Activated naive CD4-positive, alpha-beta T cell treated with anti-CD3 and anti-CD28 coated beads, Interleukin-2, amount 10 ng/mL, durations not matched to agents 7 days and 5 days (primary cell): ENCODE results near the gene CA7.
"Not testable (repeated sequence)": the region's sequence is repeated elsewhere in the genome, so short reads cannot be mapped to it uniquely, and the experiment has no call there.

Experiments used
- CTCF ChIA-PET: fragments of 350-600 bp; sonication (Branson Sonifier 250); formaldehyde crosslinking; loops from one replicate; lab custom pipeline; 2021; ENCODE audit warnings: antibody characterized with exemption; lab: Charles Lee
- DNase-seq: peaks from one replicate; pipeline ENCODE4 v3.0.0-alpha.2; 2020
- H3K27ac Mint-ChIP-seq: one replicate; pipeline ENCODE4 v1.8.0; 2021; ENCODE audit warnings: mild to moderate bottlenecking, moderate library complexity, mixed read lengths
- H3K27me3 Mint-ChIP-seq: one replicate; pipeline ENCODE4 v1.8.0; 2021; ENCODE audit warnings: mild to moderate bottlenecking, mixed read lengths
- H3K36me3 Mint-ChIP-seq: one replicate; pipeline ENCODE4 v1.8.0; 2021; ENCODE audit warnings: mixed read lengths
- H3K4me1 Mint-ChIP-seq: one replicate; pipeline ENCODE4 v1.8.0; 2021; ENCODE audit warnings: mixed read lengths
- H3K4me3 Mint-ChIP-seq: one replicate; pipeline ENCODE4 v1.8.0; 2021; ENCODE audit warnings: mild to moderate bottlenecking, moderate library complexity, mixed read lengths
- H3K9me3 Mint-ChIP-seq: one replicate; pipeline ENCODE4 v1.8.0; 2021; ENCODE audit warnings: mixed read lengths

Gene CA7

DNA sequence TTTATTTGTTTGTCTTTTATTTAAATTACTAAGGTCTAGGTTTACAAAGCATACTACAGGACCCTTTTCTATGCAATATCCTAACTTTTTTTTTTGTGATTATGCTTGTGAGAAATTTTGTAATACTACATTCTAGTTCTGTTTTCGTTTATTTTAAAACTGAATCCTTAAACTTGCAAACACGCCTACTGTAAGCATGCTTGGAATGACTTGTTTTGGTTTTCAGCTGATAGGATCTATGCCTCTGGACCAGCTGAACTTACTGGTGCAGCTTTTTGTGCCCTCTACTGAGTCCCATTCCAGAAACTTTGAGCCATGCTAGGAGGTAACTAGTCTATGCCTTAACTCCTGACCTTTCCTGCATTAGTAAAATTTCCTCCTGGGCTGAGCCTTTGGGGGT, 42.1 kb downstream of the CA7 start:
- Mint-ChIP-seq H3K36me3 (peaks cover 36% of the 10 kb centered on the region), H3K4me1 (peaks cover 29% of the 10 kb centered on the region)

DNA sequence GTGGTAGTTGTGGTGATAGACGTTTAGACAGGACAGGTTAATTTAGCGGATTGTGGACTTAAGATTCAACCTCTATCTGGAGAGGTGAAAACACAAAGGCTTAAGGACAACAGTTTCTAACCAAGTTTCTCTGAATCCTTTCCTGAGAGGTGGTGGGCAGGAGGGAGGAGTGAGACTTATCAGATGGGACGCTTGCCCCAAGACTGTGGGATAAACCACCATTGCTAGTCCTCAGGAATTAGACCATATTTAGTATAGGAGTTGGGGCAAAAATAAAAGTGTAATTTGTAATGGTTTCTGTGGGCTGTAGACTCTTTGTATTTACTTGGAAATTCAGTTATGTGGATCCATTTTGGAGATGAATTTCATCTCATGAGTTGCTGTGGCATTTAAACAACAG, 42.7 kb downstream of the CA7 start:
- no peaks in the 10 kb centered on the region for H3K9me3 Mint-ChIP-seq
- CTCF ChIA-PET: interaction anchor here (1.5 to 2.2 kb wide), 2 partner anchors 8 to 19 kb away, joined by 3 to 12 read pairs; no protein-coding TSS in a partner anchor
- no peaks in the 10 kb centered on the region for H3K27me3 Mint-ChIP-seq
- no peak overlapping the region for H3K27ac Mint-ChIP-seq
- H3K4me1 Mint-ChIP-seq: peaks cover 26% of the 10 kb centered on the region
- no peak overlapping the region for H3K4me3 Mint-ChIP-seq
- H3K36me3 Mint-ChIP-seq: peaks cover 38% of the 10 kb centered on the region
- DNase-seq: no peak

More for the DNA sequence above, 42.1 kb downstream of the CA7 start:
- H3K4me3 Mint-ChIP-seq: no peak overlapping the region
- no peak overlapping the region for H3K27ac Mint-ChIP-seq
- no peaks in the 10 kb centered on the region for H3K9me3 Mint-ChIP-seq
- DNase-seq: no peak
- CTCF ChIA-PET: interaction anchor here (1.5 to 2.2 kb wide), 2 partner anchors 9 to 19 kb away, joined by 3 to 12 read pairs; no protein-coding TSS in a partner anchor
- H3K27me3 Mint-ChIP-seq: no peaks in the 10 kb centered on the region

DNA sequence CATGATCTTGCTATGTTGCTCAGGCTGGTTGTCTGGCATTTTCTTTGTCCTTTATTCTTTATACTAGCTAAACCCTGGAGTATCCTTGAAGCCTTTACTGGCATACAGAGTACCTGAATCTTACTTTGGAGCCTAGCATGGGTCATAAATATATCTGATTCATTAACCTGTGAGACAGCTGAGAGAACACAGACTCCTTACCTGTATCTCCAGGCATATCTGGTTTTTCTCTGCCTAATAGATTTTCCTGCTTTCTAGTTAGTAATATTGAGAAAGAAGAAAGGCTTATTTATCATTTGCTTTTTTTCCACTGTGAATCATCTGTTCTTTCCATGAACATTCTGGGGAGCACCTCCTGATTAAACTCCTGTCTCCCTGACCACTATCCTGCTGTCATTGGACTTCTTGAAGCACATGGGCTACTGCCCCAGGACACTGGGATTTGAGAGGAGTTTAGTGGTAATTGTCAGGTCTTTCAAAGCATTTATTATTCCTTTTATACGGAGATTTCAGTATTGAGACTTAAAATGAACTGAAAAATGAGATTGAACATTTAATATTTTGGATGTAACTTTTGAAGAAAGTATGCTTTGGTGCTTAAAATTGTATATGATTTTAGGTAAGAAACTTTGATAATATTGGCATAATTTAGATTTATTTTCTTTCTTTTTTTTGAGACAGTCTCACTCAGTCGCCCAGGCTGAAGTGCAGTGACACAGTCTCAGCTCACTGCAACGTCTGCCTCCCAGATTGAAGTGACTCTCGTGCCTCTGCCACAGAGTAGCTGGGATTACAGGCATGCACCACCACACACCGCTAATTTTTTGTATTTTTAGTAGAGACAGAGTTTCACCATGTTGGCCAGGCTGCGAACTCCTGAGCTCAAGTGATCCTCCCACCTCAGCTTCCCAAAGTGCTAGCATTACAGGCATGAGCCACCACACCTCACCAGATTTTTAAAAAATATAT, 44.7 kb downstream of the CA7 start:
- Mint-ChIP-seq H3K27ac (no peak overlapping the region), H3K4me1 (peaks cover 32% of the 10 kb centered on the region), H3K9me3 (no peaks in the 10 kb centered on the region), H3K27me3 (no peaks in the 10 kb centered on the region), H3K4me3 (no peak overlapping the region), H3K36me3 (peaks cover 41% of the 10 kb centered on the region)
- no peak for DNase-seq
- CTCF ChIA-PET: interaction anchor here (1.2 to 3.0 kb wide), 3 partner anchors 8 to 21 kb away, joined by 3 to 10 read pairs (median 3); partner anchors contain the start of gene PDP2

DNA sequence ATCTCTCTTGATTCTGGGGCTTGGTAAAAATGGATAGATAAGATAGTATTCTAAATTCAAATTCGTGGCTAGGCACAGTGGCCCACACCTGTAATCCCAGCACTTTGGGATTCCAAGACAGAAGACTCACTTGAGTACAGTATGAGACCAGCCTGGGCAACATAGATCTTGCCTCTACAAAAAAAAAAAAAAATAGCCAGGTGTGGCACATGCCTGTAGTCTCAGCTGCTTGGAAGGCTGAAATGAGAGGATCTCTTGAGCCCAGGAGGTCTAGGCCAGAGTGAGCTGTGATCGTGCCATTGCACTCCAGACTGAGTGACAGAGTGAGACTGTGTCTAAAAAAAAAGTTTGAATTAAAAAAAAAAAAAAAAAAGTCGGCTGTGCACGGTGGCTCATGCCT, 45.4 kb downstream of the CA7 start:
- no peaks in the 10 kb centered on the region for H3K27me3 Mint-ChIP-seq
- CTCF ChIA-PET: interaction anchor here (1.2 to 3.0 kb wide), 2 partner anchors 9 to 17 kb away, joined by 3 to 10 read pairs; partner anchors contain the start of gene PDP2
- no peak for DNase-seq
- H3K4me1 Mint-ChIP-seq: peaks cover 33% of the 10 kb centered on the region
- H3K27ac Mint-ChIP-seq: no peak overlapping the region
- H3K4me3 Mint-ChIP-seq: no peak overlapping the region
- peaks cover 37% of the 10 kb centered on the region for H3K36me3 Mint-ChIP-seq
- no peaks in the 10 kb centered on the region for H3K9me3 Mint-ChIP-seq

DNA sequence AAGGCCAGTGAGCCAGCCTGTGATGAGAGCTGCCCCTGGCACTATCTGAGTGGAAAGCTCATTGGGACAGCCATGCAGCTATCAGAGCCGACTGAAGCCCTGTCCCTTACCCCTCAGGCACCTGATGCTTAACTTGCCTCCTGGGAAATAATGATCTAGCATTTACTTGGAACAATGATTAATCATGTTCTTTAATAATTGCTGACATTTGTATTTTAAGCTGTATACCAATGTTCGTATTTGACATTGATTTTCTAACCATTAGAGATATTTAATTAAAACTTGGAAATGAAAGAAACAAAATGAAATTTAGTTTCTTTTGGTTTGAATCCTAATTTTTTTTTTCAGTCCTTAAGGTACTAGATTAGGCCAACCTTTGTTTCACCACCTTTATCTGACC, 46.6 kb downstream of the CA7 start:
- H3K27ac Mint-ChIP-seq: no peak overlapping the region
- CTCF ChIA-PET: interaction anchor here (0.8 to 4.5 kb wide), 4 partner anchors 10 to 60 kb away, joined by 3 to 19 read pairs (median 6); partner anchors contain the start of genes CDH16, NAE1 and PDP2
- peaks cover 33% of the 10 kb centered on the region for H3K4me1 Mint-ChIP-seq

DNA sequence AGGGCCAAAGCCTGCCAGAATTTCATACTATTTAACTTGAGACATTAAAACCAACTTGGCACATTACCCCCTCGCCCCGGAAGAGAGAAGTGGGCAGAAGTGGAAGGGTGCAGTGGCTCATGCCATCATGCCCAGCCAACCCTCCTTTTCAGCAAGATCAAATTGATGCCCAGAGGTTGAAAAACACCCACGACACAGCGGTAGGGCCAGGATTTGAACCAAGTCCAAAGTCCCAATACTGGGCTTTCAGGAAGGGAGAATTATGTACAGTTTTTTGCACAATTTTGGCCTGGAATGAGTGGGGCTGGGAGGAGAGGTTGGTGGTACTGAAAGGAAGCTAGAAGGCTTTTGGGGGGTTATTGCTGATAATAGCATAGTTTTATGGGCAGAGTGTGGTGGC, 47.1 kb downstream of the CA7 start:
- H3K4me3 Mint-ChIP-seq: no peak overlapping the region
- peaks cover 32% of the 10 kb centered on the region for H3K4me1 Mint-ChIP-seq
- H3K9me3 Mint-ChIP-seq: no peaks in the 10 kb centered on the region
- H3K27ac Mint-ChIP-seq: peak overlapping the region; percentile 14
- H3K36me3 Mint-ChIP-seq: peaks cover 26% of the 10 kb centered on the region
- H3K27me3 Mint-ChIP-seq: no peaks in the 10 kb centered on the region
- CTCF ChIA-PET: interaction anchor here (3.0 to 4.5 kb wide), 2 partner anchors 11 to 23 kb away, joined by 10 to 19 read pairs; partner anchors contain the start of gene PDP2
- no peak for DNase-seq

More for the DNA sequence above, 46.6 kb downstream of the CA7 start:
- no peaks in the 10 kb centered on the region for H3K27me3 Mint-ChIP-seq
- DNase-seq: no peak
- H3K9me3 Mint-ChIP-seq: no peaks in the 10 kb centered on the region
- H3K36me3 Mint-ChIP-seq: peaks cover 28% of the 10 kb centered on the region
- H3K4me3 Mint-ChIP-seq: no peak overlapping the region

DNA sequence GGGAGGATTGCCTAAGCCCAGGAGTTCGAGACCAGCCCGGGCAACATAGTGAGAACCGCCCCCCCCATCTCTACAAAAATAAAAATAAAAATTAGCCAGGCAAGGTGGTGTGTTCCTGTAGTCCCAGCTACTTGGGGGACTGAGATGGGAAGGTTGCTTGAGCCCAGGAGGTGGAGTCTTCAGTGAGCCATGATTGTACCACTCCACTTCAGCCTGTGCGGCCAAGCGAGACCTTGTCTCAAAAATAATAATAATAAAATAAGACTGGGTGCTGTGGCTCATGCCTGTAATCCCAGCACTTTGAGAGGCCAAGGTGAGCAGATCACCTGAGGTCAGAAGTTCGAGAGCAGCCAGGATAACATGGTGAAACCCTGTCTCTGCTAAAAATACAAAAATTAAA, 47.6 kb downstream of the CA7 start:
- no peak for DNase-seq
- H3K36me3 Mint-ChIP-seq: peaks cover 23% of the 10 kb centered on the region
- CTCF ChIA-PET: interaction anchor here (0.8 to 10.5 kb wide), 8 partner anchors 10 to 34 kb away, joined by 3 to 135 read pairs (median 8); partner anchors contain the start of genes CDH16, PDP2 and RRAD
- no peaks in the 10 kb centered on the region for H3K27me3 Mint-ChIP-seq
- no peak overlapping the region for H3K4me3 Mint-ChIP-seq
- H3K9me3 Mint-ChIP-seq: no peaks in the 10 kb centered on the region
- peaks cover 29% of the 10 kb centered on the region for H3K4me1 Mint-ChIP-seq
- H3K27ac Mint-ChIP-seq: no peak overlapping the region

DNA sequence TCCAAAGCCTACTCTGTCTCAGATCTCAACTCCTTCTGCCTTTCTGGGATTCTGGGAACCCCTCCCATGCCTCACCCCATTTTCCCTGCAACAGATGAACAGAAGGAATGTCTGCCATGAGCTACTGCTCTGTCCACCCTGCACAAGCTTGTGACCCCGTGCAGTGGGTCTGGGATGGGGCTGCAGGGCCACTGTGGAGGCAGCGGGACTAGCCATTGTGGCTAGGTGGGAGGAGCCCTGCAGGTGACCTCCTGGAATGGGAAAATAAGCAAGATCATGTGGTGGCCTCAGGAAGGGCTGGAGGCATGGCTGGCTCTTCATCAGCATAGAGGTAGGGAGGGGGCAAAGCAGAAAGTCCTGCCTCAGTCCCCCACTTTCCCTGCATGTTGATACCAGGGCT, 49.8 kb downstream of the CA7 start:
- no peak for DNase-seq
- peaks cover 9% of the 10 kb centered on the region for H3K36me3 Mint-ChIP-seq
- H3K27ac Mint-ChIP-seq: no peak overlapping the region
- H3K9me3 Mint-ChIP-seq: no peaks in the 10 kb centered on the region
- H3K4me3 Mint-ChIP-seq: no peak overlapping the region
- CTCF ChIA-PET: interaction anchor here (1.1 to 10.5 kb wide), 12 partner anchors 8 to 66 kb away, joined by 3 to 135 read pairs (median 12); partner anchors contain the start of genes CDH16, CIAO2B, PDP2 and RRAD
- peaks cover 18% of the 10 kb centered on the region for H3K4me1 Mint-ChIP-seq
- no peaks in the 10 kb centered on the region for H3K27me3 Mint-ChIP-seq

DNA sequence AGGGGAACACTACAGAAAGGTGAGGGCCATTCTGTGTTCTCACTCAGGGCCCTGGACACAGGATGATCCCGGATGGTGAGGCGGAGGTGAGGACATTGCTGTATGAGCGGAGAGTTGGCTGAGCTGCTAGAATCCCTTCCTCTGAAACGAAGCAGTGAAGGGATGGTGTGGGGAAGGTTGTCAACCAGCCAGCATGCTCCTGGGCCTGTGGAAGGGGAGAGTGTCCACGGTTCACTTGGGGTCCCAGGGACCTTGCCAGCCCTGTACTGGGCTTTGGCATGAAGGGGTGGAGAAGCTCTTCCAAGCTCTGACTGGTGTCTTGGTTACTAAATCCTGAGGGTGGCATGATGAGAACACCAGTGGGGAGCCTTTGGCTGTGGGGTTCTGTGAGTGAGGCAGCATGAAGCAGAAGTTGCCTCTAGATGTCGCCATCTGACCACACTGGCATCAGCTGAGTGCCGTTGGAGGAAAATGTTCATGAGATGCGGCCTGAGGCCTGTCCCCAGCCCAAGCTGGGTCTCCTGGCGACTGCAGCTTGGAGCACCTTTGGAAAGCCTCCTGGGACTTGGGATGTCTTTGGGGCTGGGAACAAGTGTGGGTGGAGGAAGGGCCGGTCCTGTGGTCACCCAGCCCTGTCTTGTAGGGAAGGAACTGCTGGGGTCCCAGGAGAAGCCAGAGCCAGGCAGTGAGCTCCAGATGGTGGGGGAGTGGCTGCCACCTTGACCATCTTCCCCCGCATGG, 50.9 kb downstream of the CA7 start:
- Mint-ChIP-seq H3K4me3 (no peak overlapping the region), H3K4me1 (peaks cover 18% of the 10 kb centered on the region), H3K9me3 (no peaks in the 10 kb centered on the region), H3K27ac (no peak overlapping the region), H3K27me3 (peaks cover 6% of the 10 kb centered on the region), H3K36me3 (peaks cover 9% of the 10 kb centered on the region)
- DNase-seq: peak; percentile 82
- CTCF ChIA-PET: interaction anchor here (0.7 to 10.5 kb wide), 28 partner anchors 8 to 532 kb away, joined by 3 to 135 read pairs (median 6); partner anchors contain the start of genes CDH16, CIAO2B, PDP2 and RRAD

DNA sequence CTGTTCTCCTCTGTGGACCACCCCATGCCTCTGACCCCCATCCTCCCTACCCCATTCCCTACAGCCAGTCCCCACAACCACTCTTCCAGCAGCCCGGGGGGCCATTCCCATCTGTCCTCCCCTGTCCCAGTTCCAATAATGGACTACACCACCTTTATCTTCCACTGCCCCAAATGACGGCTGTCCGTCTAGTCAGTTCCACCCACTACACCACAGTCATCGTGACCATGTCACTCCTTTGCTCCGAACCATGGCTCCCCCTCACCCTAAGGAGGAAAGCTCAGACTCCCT, 51.4 kb downstream of the CA7 start:
- H3K9me3 Mint-ChIP-seq: no peaks in the 10 kb centered on the region
- no peak for DNase-seq
- no peak overlapping the region for H3K27ac Mint-ChIP-seq
- CTCF ChIA-PET: interaction anchor here (0.7 to 10.5 kb wide), 27 partner anchors 8 to 532 kb away, joined by 3 to 135 read pairs (median 6); partner anchors contain the start of genes CDH16, CIAO2B, PDP2 and RRAD
- H3K4me1 Mint-ChIP-seq: peaks cover 18% of the 10 kb centered on the region
- no peak overlapping the region for H3K4me3 Mint-ChIP-seq
- H3K36me3 Mint-ChIP-seq: peaks cover 9% of the 10 kb centered on the region
- peaks cover 11% of the 10 kb centered on the region for H3K27me3 Mint-ChIP-seq

DNA sequence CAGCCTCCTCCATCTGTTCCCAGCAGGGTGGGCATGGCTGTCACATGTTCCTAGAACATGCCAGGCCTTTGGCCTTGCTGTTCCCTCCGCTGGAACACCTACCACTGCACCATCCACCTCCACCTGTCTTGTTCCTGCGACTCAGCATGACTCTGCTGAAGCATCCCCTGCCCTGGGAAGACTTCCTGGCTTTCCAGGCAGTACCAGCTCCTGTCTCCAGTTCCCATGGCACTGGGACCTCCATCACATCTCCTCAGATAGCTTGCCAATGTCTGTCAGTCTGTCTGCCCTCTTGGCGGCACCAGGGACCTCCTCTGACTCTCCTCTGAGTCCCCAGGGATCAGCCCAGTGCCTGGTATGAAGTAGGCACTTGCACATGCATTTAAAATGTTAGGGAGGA, 51.8 kb downstream of the CA7 start:
- no peak for DNase-seq
- peaks cover 18% of the 10 kb centered on the region for H3K4me1 Mint-ChIP-seq
- peaks cover 8% of the 10 kb centered on the region for H3K36me3 Mint-ChIP-seq
- no peaks in the 10 kb centered on the region for H3K9me3 Mint-ChIP-seq
- no peak overlapping the region for H3K27ac Mint-ChIP-seq
- H3K4me3 Mint-ChIP-seq: no peak overlapping the region
- CTCF ChIA-PET: interaction anchor here (0.8 to 10.5 kb wide), 20 partner anchors 8 to 531 kb away, joined by 3 to 135 read pairs (median 7); partner anchors contain the start of genes CDH16, PDP2 and RRAD
- H3K27me3 Mint-ChIP-seq: peaks cover 15% of the 10 kb centered on the region

DNA sequence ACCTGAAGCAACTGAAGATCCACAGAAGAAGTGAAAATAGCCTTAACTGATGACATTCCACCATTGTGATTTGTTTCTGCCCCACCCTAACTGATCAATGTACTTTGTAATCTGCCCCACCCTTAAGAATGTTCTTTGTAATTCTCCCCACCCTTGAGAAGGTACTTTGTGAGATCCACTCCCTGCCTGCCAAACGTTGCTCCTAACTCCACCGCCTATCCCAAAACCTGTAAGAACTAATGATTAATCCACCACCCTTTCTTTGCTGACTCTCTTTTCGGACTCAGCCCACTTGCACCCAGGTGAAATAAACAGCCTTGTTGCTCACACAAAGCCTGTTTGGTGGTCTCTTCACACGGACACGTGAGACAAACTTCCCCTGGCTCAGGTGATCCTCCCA, 52.5 kb downstream of the CA7 start:
- H3K9me3 Mint-ChIP-seq, H3K27ac Mint-ChIP-seq, H3K4me3 Mint-ChIP-seq, H3K36me3 Mint-ChIP-seq, DNase-seq: not testable (repeated sequence)
- H3K27me3 Mint-ChIP-seq: peaks cover 19% of the 10 kb centered on the region
- H3K4me1 Mint-ChIP-seq: peaks cover 15% of the 10 kb centered on the region
- CTCF ChIA-PET: interaction anchor here (1.0 to 10.5 kb wide), 9 partner anchors 9 to 289 kb away, joined by 3 to 135 read pairs (median 9); partner anchors contain the start of genes CDH16 and RRAD

DNA sequence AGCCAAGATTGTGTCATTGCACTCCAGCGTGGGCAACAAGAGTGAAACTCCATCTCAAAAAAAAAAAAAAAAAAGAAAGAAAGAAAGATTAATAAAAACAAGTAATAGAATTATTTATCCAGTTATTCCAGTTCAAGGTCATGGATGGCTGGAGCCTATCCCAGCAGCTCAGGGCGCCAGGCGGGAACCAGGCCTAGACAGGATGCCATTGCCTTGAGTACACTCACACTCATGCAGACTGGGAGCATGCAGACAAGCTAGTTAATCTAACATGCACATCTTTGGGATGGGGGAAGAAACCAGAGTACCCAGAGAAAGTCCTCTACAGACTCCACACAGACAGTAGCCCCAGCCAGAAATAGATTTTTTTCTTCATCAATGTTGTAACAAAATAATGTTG, 54.0 kb downstream of the CA7 start:
- H3K4me1 Mint-ChIP-seq: peaks cover 7% of the 10 kb centered on the region
- H3K27me3 Mint-ChIP-seq: peaks cover 19% of the 10 kb centered on the region
- CTCF ChIA-PET: interaction anchor here (1.0 to 10.5 kb wide), 3 partner anchors 28 to 257 kb away, joined by 3 to 135 read pairs (median 5); partner anchors contain the start of gene RRAD
- H3K9me3 Mint-ChIP-seq: no peaks in the 10 kb centered on the region
- no peak for DNase-seq
- H3K27ac Mint-ChIP-seq: no peak overlapping the region
- no peak overlapping the region for H3K4me3 Mint-ChIP-seq
- H3K36me3 Mint-ChIP-seq: peaks cover under 1% of the 10 kb centered on the region
